ENCODE results near the gene GPR139.

The GPR139 gene

GRCh38 chr16:20053336-20053735 is 20.4 kb downstream of the GPR139 start:
- DNase-seq (ENCODE audit: low read depth) = no peak

DNA sequence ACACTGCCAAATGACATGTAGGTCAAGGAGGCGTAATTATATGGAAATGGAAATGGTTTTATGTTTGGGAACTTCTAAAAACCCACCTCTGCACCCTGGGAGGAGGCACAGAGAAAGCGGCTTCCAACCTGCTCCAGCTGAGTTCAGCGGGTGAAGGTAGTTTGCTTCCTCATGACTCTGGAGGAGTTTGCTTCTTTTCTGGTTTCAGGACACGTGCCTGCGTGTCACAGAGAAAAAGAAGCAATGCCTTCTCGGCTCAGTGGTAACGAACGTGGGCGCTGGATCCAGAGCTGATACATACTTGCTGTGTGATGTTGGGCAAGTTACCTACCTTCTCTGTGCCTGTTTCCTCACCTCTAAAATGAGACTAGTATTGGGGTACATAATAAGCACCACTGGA is 22.1 kb downstream of the GPR139 start:
- DNase-seq (ENCODE audit: low read depth) = no peak

- no peak for DNase-seq (ENCODE audit: low read depth)
Observed at GRCh38 chr16:20051147-20051546, 22.5 kb downstream of the GPR139 start.

- no peak for DNase-seq (ENCODE audit: low read depth)
Observed at GRCh38 chr16:20049831-20050230, 23.9 kb downstream of the GPR139 start.

GRCh38 chr16:20045886-20046285 is 27.8 kb downstream of the GPR139 start:
- no peak for DNase-seq (ENCODE audit: low read depth)

GRCh38 chr16:20042848-20043247 is 30.8 kb downstream of the GPR139 start:
- no peak for DNase-seq (ENCODE audit: low read depth)

- DNase-seq (ENCODE audit: low read depth) = no peak
Observed at GRCh38 chr16:20041924-20042596, 31.6 kb downstream of the GPR139 start.

GRCh38 chr16:20040011-20040410 is 33.7 kb downstream of the GPR139 start:
- DNase-seq (ENCODE audit: low read depth) = no peak

- no peak for DNase-seq (ENCODE audit: low read depth)
Observed at GRCh38 chr16:20029611-20030010, 44.1 kb downstream of the GPR139 start.

DNA sequence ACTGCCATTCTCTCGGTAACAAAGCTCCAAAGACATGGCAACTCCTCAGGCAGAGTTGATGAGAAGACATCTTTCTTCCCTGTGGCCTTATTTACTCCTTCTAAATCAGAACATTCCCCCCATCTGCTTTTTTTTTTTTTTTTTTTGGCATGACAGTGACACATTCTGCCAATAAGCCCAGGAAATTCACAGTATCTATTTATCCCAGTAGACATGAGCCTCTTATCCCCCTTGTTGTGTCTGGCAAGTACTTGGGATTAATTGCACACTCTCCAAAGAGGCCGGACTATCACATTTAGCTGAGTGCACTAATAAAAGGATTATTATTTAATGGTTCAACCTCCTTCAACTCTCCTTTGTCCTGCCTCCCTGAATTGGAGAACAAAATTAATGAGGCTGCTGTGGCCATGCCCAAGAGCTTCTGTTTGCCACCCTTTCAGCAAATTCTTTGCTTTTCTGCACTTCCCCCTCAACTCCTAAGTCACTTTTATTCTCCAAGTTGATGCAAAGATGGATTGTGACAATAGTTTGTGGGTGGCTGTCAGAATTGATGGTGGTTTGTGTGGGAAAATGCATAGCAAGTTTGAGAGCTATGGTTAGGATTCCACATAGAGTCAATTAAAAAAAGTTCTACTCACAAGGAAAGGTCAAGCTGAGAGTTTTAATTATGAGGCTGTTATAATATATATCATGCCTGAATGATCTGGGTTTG is 47.2 kb downstream of the GPR139 start:
- DNase-seq (ENCODE audit: low read depth) = no peak

- peak; percentile 1 for DNase-seq (ENCODE audit: low read depth)
Observed at GRCh38 chr16:20023190-20023589, 50.5 kb downstream of the GPR139 start.

DNA sequence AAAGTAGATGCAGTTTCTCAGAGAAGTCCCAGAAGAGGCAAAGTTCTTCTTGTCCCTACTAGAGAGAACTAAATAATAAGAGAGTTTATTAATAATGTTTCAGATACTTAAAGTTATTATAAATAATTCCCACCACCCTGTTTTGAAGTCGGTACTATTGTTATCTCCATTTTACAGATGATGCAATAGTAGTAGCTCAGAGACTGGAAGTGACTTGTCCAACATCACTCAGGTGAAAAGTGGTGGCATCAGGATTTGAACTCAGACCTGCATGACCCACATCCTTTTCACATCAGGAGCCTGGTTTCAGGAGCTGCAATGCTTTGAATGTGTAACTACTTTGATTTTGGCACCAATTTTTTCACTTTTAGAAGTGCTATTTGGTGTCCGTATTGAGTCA is 52.7 kb downstream of the GPR139 start:
- DNase-seq (ENCODE audit: low read depth) = no peak

DNA sequence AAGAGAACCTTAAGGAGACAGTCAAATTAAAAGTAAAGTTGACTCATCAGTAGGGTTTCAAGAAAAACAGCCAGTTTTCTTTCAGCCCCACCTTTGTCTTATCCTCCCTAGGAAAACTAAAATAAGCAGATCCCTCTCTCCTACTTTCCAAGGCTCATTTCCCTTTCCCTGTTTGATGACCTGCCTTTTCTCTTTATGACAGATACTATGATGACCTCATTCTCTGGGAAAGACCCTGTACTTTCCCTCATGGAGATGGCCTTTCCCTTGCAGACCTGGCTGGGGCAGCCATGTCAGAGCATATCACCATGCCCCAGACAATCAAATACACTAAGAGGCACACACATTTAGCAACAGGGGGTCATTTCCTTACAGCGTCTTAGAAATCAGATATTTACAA is 53.6 kb downstream of the GPR139 start:
- DNase-seq (ENCODE audit: low read depth) = no peak

DNA sequence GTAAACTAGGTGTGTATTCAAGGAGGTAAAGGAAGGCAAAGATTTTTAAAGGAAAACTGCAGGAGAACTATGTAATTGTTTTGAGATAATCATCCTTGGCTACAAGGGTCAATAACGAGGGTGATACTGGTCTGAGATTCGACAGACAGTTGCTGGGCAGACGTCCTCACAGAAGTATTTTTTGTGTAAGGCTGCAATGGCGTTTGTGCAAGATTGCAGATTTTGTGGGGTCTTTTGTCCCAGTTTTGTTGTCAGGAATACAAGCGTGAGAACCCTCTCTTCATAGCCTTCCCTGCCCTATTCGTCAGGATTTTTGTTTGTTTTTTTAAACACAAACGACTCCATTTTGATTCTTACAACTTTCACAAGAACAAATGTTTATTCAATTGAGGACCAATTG is 57.5 kb downstream of the GPR139 start:
- DNase-seq (ENCODE audit: low read depth) = no peak

- DNase-seq (ENCODE audit: low read depth) = no peak
Observed at GRCh38 chr16:20004931-20005330, 68.8 kb downstream of the GPR139 start.

DNA sequence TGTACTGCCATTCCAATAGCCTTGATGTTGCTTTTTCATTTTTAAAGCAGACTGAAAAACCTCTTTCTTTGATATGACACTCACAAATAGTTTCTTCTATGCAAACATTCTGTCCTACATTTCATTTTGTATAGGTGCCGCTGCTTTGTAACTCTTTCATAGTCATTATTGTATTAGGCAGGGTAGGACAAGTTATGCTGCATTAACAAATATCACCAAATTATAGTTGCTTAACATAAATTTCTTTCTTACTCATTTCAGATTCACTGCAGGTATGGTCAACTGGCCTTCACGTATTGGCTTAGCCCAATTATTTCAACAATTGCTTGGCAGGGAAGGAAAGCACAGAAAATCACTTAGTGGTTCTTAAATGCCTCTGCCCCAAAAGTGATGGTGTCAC is 70.8 kb downstream of the GPR139 start:
- no peak for DNase-seq (ENCODE audit: low read depth)

- no peak for DNase-seq (ENCODE audit: low read depth)
Observed at GRCh38 chr16:20001856-20002707, 71.6 kb downstream of the GPR139 start.

DNA sequence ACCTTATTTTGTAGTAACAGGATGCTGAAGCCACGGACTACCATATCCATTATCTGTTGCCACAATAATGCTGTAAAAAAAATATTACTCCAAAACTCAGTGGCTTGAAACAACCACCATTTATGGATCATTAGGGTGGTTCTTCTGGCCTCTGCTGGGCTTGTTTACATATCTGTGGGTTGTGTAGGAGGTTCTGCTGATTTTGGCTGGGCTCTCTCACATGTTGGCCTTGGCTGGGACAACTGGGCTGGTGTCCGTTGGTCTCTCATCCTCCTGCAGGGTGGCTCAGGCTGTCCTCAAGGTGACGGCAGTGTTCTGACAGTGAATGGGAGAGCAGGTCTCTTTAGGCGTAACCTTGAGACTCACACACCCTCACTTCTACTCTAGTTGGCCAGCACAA is 76.0 kb downstream of the GPR139 start:
- no peak for DNase-seq (ENCODE audit: low read depth)

GRCh38 chr16:19997264-19997663 is 76.4 kb downstream of the GPR139 start:
- DNase-seq (ENCODE audit: low read depth) = no peak

- no peak for DNase-seq (ENCODE audit: low read depth)
Observed at GRCh38 chr16:19994466-19995170, 79.1 kb downstream of the GPR139 start.

DNA sequence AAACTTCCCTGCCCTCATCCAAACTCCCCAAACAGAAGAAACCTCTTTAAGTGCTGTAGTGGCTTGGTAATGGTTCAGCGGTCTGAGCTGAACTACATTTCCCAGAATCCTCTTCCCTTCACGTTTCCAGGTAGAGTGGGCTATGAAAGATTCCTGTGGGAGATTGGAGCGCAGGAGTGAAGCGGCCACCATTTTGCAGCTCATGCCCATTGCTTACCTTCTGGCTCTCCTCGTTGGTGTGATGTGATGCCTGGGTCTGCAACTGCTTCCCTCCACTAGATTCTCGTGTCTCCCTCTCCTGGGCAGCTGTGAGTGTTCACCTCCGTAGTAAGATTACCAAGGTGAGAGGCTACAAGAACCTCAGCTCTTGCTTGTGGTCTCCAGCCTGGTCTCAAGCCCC is 82.1 kb downstream of the GPR139 start:
- DNase-seq (ENCODE audit: low read depth) = no peak

DNA sequence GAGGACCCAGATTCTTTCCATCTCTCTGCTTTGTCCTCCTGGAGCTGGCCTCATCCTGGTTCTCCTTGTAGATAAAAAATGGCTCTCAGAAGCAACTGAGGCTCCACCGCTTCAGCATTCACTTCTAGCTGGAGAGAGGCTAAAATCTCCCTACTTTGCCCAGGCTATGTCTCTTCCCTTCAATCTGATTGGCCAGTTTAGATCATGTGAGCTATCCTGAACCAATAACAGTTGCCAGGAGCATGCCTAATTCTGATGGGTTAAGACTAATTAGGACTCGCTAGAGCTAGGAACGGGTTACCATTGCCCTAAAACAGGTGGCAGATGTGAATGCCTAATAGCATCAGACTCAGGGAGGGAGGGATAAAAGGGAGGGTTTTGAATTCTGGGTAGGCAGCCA is 89.6 kb downstream of the GPR139 start:
- no peak for DNase-seq (ENCODE audit: low read depth)

All from amniotic epithelial cell (primary cell).